T-helper 2 cell treated with Interferon-gamma antibody and Interleukin-4, amounts not matched to agents 100 ng/mL and 5 ng/mL, for 36 hours (primary cell): ENCODE results near the gene MYOG. TPM values are rescaled to one million over a fixed set of nuclear protein-coding genes. Genes with fewer than 3 reads are reported as not detected.

Experiments used
- intact Hi-C: fragments of 100-400 bp; cut with micrococcal nuclease; formaldehyde crosslinking; loops from one replicate; pipeline ENCODE4 v1.15.1; 2023
- total RNA-seq: library from RNA; stranded (reverse); gene quantifications from 2 replicates; pipeline ENCODE4 v1.2.3, GENCODE V29; 2022

The MYOG gene
- total RNA-seq, 1 donor from 2014 or later: not detected

- intact Hi-C loops: loop anchor here (5.0 kb wide), 1 partner anchor 233 kb away; no protein-coding TSS in a partner anchor
Measured at GRCh38 chr1:203034422-203035110, 51.2 kb downstream of the MYOG start.

GRCh38 chr1:203033917-203034316 lies 51.9 kb downstream of the MYOG start:
- intact Hi-C loops: no loop called here

- intact Hi-C loops: no loop called here
Measured at GRCh38 chr1:203033287-203033686, 52.5 kb downstream of the MYOG start.

Other genes starting within 250 kb of the MYOG start
- 15.1 and 16.7 TPM in 2 replicates for gene RABIF, start 196.9 kb downstream of the MYOG start, total RNA-seq
- 29.6 and 30.9 TPM in 2 replicates for gene KLHL12, start 158.8 kb downstream of the MYOG start, total RNA-seq
- 65.3 and 68.3 TPM in 2 replicates for gene ADIPOR1, start 127.7 kb downstream of the MYOG start, total RNA-seq
- gene CYB5R1, start 118.8 kb downstream of the MYOG start, total RNA-seq: 20.1 and 22.1 TPM in 2 replicates
- 64.8 and 69.5 TPM in 2 replicates for gene TMEM183A, start 78.6 kb downstream of the MYOG start, total RNA-seq
- 5.0 and 5.6 TPM in 2 replicates for gene PPFIA4, start 59.5 kb downstream of the MYOG start, total RNA-seq
- gene ADORA1, start 41.7 kb upstream of the MYOG start, total RNA-seq: not detected in 2 replicates
- gene MYBPH, start 89.8 kb upstream of the MYOG start, total RNA-seq: not detected in 2 replicates
- gene CHI3L1, start 100.7 kb upstream of the MYOG start, total RNA-seq: not detected in 2 replicates
- gene CHIT1, start 143.7 kb upstream of the MYOG start, total RNA-seq: 0.18 and 0.41 TPM in 2 replicates
- gene BTG2, start 219.5 kb upstream of the MYOG start, total RNA-seq: 66.1 and 68.9 TPM in 2 replicates